Measurements from ENCODE around the gene TCAIM. TPM values are rescaled to one million over a fixed set of nuclear protein-coding genes. Genes with fewer than 3 reads are reported as not detected.

The TCAIM gene
- total and polyA plus RNA-seq, 9 of the 15 experiments (the other 6 are each of a cell fraction or from before 2014, with no cell fraction given): 19.7 to 53.3 (median 36.9) TPM

DNA sequence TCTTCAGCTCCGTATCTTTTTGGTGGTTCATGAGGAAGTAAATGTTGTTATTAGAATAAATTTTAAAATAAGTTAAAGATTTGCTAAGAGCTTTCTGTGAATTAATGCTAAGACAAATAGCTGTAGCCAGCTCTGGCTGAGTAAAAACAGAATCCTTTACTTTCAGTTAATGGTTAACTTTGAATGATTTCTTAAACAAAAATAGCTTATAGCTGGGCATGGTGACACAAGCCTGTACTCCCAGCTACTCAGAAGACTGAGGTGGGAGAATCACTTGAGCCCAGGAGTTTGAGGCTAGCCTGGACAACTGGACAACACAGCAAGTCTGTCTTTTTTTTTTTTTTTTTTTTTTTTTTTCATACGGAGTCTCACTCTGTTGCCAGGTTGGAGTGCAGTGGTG lies 25.0 kb downstream of the TCAIM start:
- no peak for FAIRE-seq
- no peak for ATAC-seq
- H4K20me1 ChIP-seq (replicated peaks; ENCODE audit: control insufficient read depth, insufficient read depth, low read length): no peaks in the 10 kb centered on the region
- no peak overlapping the region for H3K9ac ChIP-seq (ENCODE audit: insufficient read depth in 1 of 2, low read depth in 2 of 2, low read length in 2 of 2)
- in situ Hi-C loops (cut with MboI): no loop called here
- H3K9me1 ChIP-seq (ENCODE audit: control insufficient read depth, insufficient read depth, low read length): no peaks in the 10 kb centered on the region
- whole genome bisulfite sequencing (ENCODE audit: insufficient coverage, low coverage, missing lambda C conversion rate): 96% methylated on average over 1 of the region's 2 CpGs
- H3K27ac ChIP-seq (ENCODE audit: extremely low read depth, low read depth, low read length): no peak overlapping the region
- H3K4me2 ChIP-seq (ENCODE audit: insufficient read depth, low read length): no peak overlapping the region
- CTCF ChIA-PET (ENCODE audit: low intra/inter-chr PET ratio): no interaction called here
- POLR2A ChIA-PET: interaction anchor here (2.0 kb wide), 1 partner anchor 9 kb away, joined by 4 read pairs; no protein-coding TSS in a partner anchor
- BruUV-seq (replicated peaks): no TSS peak
- intact Hi-C loops (cut with micrococcal nuclease): no loop called here
- H2AFZ ChIP-seq (ENCODE audit: low read depth, low read length): no peak overlapping the region
- no peaks in the 10 kb centered on the region for H3K27me3 ChIP-seq (ENCODE audit: control insufficient read depth in 2 of 2, insufficient read depth in 2 of 2, low read length in 2 of 2)
- DNase-seq (ENCODE audit: extremely low read depth in 1 of 4, low spot score in 3 of 4): no peak
- no peaks in the 10 kb centered on the region for H3K79me2 ChIP-seq (ENCODE audit: control insufficient read depth, insufficient read depth, low read length)
- no peak overlapping the region for H3K4me3 ChIP-seq
- TF ChIP-seq E2F5 (CRISPR knock-in tag; IDR thresholded peaks at IDR 0.05) (no peak), NCOA6 (IDR thresholded peaks at IDR 0.05) (no peak), GTF2E2 (tag; IDR thresholded peaks at IDR 0.05) (no peak), BCOR (IDR thresholded peaks at IDR 0.05) (no peak), U2AF1 (optimal IDR thresholded peaks at IDR 0.05; ENCODE audit: low read depth, low read length) (no peak), CHD2 (IDR thresholded peaks at IDR 0.05; ENCODE audit: low read depth, low read length) (no peak), POLR2AphosphoS2 (IDR thresholded peaks at IDR 0.05; ENCODE audit: low read length) (no peak), CBX2 (IDR thresholded peaks at IDR 0.05; ENCODE audit: insufficient read depth, low read length, poor library complexity, severe bottlenecking) (no peak), IRF1 (CRISPR knock-in tag; IDR thresholded peaks at IDR 0.05; ENCODE audit: borderline replicate concordance) (no peak), FOXK1 (CRISPR knock-in tag; IDR thresholded peaks at IDR 0.05; ENCODE audit: borderline replicate concordance) (no peak), MCM5 (IDR thresholded peaks at IDR 0.05; ENCODE audit: low read depth) (no peak), RFX5 (IDR thresholded peaks at IDR 0.05; ENCODE audit: low read depth, low read length) (no peak), NR2C1 (IDR thresholded peaks at IDR 0.05) (no peak), NR2C1 (tag; IDR thresholded peaks at IDR 0.05) (no peak), HEY1 (CRISPR knock-in tag; IDR thresholded peaks at IDR 0.05; ENCODE audit: borderline replicate concordance) (no peak), POLR2H (tag; IDR thresholded peaks at IDR 0.05; ENCODE audit: low read depth) (no peak), ZBTB12 (CRISPR knock-in tag; IDR thresholded peaks at IDR 0.05) (no peak), ZNF76 (CRISPR knock-in tag; IDR thresholded peaks at IDR 0.05; ENCODE audit: borderline replicate concordance) (no peak), ESRRA (IDR thresholded peaks at IDR 0.05; ENCODE audit: borderline replicate concordance, low read depth) (no peak)
- H3K9me3 ChIP-seq (replicated peaks; ENCODE audit: control insufficient read depth, insufficient read depth, low read depth, low read length): no peaks in the 10 kb centered on the region
- H3K4me1 ChIP-seq (replicated peaks in 1 of 2; ENCODE audit: control insufficient read depth in 2 of 2, insufficient read depth in 2 of 2, low read length in 2 of 2): no peaks in the 10 kb centered on the region; a peak in 1 of 5 replicates
- H3K36me3 ChIP-seq (ENCODE audit: control insufficient read depth, insufficient read depth, low read length): peaks cover 4% of the 10 kb centered on the region; the same call in 1 of the 3 replicates

Measured in K562 (cell line).